Skeletal muscle cell (primary cell): Measurements from ENCODE around the gene BRAF.
"Not testable (repeated sequence)": the region's sequence is repeated elsewhere in the genome, so short reads cannot be mapped to it uniquely, and the experiment has no call there.

Source experiments
- DNase-seq: peaks from one replicate; pipeline ENCODE4 v3.0.0-alpha.2; 2010; ENCODE audit warnings: low read depth
- H3K4me3 ChIP-seq: 2 replicates; pipeline ENCODE4 v1.5.1; 2011; ENCODE audit warnings: low read depth, mild to moderate bottlenecking, control low read depth, low read length, moderate library complexity

BRAF gene

DNA sequence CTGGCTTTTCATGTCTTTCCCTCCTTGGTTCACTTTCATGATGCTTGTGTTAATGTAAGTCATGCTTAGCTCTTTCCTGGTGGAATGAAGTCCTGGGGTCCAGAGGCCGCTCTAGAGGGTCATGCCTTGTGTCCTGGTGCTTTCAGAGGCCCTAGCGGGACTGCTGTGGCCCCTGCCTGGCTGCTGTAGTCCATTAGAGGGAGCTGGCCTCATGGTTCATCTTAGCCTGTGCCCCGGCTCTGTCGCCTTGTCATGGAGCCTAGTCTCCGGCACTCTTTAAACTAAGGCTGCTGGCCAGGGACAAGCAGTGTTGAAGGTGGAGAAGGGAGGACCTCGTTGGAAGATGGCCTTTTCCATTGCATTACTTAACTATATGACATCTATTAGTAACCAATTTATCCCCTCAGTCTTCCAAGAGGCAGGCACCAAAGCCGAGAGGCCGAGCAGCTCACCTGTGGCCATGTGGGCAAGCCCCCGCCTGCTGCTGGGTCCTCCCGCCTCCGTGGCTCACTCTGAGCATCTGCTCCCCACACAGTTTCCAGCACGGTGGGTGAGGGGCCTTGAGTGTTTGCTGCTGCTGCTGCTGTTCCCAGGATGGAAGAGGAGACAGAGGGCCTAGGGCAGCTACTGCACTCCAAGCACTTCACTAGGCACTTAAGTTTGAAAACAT is 233.2 kb downstream of the BRAF start:
- no peak for DNase-seq
- no peak overlapping the region for H3K4me3 ChIP-seq

DNA sequence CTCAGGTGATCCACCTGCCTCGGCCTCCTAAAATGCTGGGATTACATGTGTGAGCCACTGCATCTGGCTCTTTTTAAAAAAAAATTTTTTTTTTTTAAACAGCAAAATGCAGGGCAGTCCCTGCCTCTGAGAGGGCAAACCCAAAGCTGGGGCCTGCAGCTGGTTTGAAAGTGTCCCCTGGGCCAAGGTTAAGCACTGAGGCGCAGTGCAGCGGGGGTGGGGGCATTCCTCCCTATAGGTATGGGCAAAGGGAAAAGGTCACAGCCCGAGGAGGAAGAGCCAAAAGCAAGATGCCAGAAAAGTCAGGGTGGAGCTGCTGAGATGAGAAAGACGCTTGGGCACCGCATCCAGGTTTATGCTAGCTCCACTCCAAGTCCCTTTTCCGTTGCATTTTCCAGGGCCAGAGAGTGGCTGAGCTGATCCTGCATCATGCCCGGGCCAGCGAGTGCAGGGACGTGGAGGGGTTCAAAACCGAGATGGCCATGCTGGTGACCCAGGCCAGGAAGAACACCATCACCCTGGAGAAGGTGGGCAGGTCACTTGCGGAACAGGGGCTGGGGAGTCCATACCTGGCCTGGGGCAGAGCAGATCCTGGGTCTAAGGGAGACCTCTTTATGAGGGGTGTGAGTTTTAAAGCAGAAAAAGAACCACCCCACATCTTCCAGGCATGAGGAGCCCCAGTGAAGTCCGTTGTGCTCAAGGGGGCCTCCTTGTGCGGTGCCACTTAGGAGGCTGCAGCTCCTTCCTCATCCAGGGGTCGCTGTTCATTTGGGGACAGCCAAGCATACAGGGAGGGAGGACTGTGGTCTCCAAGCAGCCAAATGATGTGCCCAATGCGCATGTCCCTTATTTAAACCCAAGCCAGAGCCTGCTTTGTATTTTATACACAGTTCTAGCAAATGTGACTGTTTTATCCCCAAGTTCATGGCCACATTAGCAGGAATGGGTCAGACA is 235.3 kb downstream of the BRAF start:
- no peak overlapping the region for H3K4me3 ChIP-seq
- no peak for DNase-seq

DNA sequence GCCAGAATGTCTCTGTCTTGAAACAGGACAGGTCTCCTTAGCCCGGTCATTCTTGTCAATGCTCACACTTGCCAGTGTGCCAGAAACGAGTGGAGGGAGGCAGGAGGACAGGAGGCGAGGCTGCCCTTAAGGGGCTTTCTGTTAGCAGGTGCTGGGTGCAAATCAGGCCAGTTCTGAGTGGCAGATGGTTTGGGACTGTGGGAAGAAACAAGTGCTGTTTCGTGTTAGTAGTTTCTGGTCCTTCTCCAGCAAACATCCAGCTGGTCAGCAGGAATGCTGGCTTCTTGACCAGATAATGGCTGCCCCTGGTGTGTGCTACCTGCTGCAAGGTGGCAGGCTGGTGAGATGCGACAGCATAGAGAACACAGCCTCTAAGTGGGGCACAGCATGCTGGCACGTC is 236.4 kb downstream of the BRAF start:
- DNase-seq = no peak
- no peak overlapping the region for H3K4me3 ChIP-seq

DNA sequence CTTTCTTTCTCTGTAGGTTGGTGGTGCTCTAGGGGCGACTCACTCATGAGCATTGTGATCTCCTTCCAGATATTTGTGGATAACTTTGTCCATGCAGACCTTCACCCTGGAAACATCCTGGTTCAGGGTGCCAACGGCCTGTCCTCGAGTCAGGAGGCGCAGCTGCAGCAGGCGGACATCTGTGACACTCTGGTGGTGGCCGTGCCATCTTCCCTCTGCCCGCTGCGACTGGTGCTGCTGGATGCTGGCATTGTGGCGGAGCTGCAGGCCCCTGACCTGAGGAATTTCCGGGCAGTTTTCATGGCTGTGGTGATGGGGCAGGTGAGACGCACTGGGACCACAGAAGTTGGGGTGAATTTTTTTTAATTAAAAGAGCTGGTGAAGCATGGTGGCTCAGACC is 237.8 kb downstream of the BRAF start:
- H3K4me3 ChIP-seq = no peak overlapping the region
- no peak for DNase-seq

DNA sequence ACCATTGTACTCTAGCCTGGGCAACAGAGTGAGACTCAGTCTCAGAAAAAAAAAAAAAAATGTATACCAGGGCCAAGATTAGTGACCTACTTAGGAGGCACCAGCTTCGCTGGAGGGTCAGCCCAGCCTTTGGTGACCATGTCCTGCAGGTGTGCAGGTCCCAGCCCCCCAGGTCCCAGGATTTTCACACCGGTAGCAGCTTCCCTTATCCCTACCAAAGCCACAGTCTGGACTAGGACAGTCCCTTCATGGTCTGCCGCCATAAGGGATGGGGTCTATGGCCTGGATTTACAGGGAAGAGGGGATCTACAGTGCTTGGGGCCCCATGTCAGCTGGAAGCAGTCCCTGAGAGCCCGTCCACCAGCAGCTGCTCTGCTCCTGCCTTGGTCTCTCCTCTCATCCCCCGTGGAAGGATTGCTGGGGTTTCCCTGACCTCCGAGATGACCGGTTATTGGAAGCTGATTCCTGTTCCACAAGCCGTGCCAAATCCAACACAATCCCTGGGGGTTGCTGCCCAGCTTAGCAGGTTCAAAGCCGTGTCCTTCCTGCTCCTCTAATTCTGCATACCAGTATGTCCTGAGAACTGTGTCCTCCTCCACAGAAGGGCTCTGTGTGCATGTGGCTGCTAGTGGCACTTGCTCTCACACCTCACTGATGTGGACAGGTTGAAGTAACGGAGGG is 239.2 kb downstream of the BRAF start:
- no peak for DNase-seq
- H3K4me3 ChIP-seq = no peak overlapping the region

- no peak for DNase-seq
- H3K4me3 ChIP-seq = no peak overlapping the region
These were observed 240.4 kb downstream of the BRAF start for GRCh38 chr7:140684066-140684950.

GRCh38 chr7:140683657-140684056 is 241.1 kb downstream of the BRAF start:
- DNase-seq = peak; percentile 3
- no peak overlapping the region for H3K4me3 ChIP-seq

- DNase-seq = no peak
- H3K4me3 ChIP-seq = no peak overlapping the region
These were observed 243.0 kb downstream of the BRAF start for GRCh38 chr7:140681766-140682165.

DNA sequence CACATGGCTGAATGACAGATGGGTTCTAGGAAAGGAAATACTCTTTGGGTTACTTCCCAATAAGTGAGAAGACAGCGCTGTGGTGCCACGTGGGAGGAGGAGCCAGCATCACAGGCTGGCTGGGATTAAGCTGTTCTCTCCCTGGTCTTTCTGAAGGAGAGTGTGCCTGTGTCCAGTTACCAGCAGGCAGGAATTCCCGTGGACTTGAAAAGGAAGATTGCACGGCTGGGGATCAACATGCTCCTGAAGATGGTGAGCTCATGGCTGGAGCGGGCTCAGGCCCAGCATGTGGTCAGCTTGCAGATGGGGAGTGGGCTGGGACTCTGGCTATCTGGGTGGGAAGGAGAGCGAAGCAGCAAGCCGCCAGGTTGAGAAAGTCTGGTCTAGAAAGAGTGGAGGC is 243.8 kb downstream of the BRAF start:
- no peak for DNase-seq
- H3K4me3 ChIP-seq = no peak overlapping the region

DNA sequence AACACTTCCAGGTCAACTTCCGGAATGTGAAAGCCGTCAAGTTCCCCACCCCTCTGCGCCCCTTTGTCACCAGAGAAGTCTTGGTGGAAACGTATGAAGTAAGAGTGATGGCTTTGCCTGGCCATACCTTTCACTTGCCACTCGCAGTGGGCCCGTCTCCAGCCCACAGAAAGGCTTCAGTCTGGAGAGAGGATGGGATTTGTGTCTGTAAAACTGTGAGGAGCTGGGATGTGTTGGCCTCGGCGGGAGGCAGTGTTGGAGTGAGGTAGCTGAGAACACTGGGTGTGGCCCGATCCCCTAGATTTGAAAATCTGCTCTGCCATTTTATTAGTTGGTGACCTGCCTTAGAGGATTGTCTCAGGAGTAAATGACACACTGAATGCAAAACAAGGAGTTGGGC is 245.5 kb downstream of the BRAF start:
- no peak for DNase-seq

GRCh38 chr7:140678816-140679130 is 246.0 kb downstream of the BRAF start:
- no peak overlapping the region for H3K4me3 ChIP-seq
- DNase-seq = no peak

More for the DNA sequence above, 245.5 kb downstream of the BRAF start:
- H3K4me3 ChIP-seq = no peak overlapping the region

GRCh38 chr7:140678081-140678815 is 246.5 kb downstream of the BRAF start:
- DNase-seq = no peak
- H3K4me3 ChIP-seq = no peak overlapping the region

GRCh38 chr7:140677496-140677895 is 247.2 kb downstream of the BRAF start:
- no peak for DNase-seq

GRCh38 chr7:140676956-140677355 is 247.8 kb downstream of the BRAF start:
- H3K4me3 ChIP-seq, DNase-seq: not testable (repeated sequence)

More at GRCh38 chr7:140677496-140677895, 247.2 kb downstream of the BRAF start:
- no peak overlapping the region for H3K4me3 ChIP-seq

DNA sequence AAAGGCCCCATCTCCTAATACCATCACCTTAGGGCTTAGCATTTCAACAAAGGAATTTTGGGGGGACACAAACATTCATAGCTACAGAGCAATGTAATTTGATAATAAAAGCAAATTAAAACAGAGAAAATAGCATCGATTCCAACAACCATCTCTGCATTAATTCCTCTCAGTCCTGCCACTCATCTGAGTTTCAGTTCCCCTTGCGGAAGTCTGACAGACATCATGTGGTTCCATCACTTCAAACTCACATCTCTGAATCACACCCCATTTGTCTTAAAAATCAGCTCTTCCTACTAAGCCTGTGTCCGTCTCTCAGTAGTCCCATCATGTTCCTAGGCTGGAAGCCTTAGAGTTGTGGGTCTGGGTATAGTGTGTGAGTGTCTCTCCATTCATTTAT is 248.4 kb downstream of the BRAF start:
- no peak for DNase-seq
- H3K4me3 ChIP-seq = no peak overlapping the region

GRCh38 chr7:140675726-140676125 is 249.0 kb downstream of the BRAF start:
- DNase-seq = no peak
- H3K4me3 ChIP-seq = no peak overlapping the region

- peak; percentile 16 for DNase-seq
- no peak overlapping the region for H3K4me3 ChIP-seq
These were observed 249.6 kb downstream of the BRAF start for GRCh38 chr7:140674899-140675701.

DNA sequence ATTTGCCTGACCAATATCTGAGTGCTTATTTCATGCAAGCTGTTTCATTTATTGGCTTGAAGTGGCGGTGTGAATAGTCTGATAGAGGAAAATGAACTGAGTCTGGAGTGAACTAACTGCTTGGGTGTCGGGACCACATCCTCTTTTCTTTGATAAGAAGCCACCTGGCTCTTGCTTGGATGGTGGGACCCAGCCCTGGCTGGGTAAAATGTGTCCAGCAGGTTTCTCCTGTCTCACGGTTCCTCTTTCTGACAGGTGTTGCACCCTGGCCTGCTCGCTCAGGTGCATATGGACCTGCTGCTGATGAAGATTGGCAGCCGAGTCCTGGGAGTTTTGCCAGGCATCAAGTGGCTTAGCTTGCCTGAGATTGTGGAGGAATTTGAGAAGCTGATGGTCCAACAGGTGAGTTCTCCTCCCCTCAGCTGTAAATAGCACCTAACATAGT is 250.4 kb downstream of the BRAF start:
- no peak for DNase-seq
- H3K4me3 ChIP-seq = no peak overlapping the region
